MM.1S (cell line): ENCODE measurements around the gene GGN.

Source experiments
- DNase-seq: peaks from one replicate; pipeline ENCODE4 v3.0.0-alpha.2; 2015
- H2AFZ ChIP-seq: fragments of 300-600 bp; sonication (generic); 2 replicates; pipeline ENCODE4 v1.6.0; 2016; ENCODE audit warnings: antibody characterized with exemption, low read length
- H3F3A ChIP-seq: fragments of 300-600 bp; sonication (generic); 2 replicates; pipeline ENCODE4 v1.6.1; 2016; ENCODE audit warnings: mild to moderate bottlenecking, antibody characterized with exemption, low read length, moderate library complexity, mixed read lengths; ENCODE audit not compliant: insufficient read depth
- H3K27ac ChIP-seq: fragments of 300-600 bp; sonication (generic); 2 replicates; pipeline ENCODE4 v1.5.1; 2016; ENCODE audit warnings: mild to moderate bottlenecking, low read length
- H3K27me3 ChIP-seq: fragments of 300-600 bp; sonication (generic); replicated peaks from 2 replicates; pipeline ENCODE4 v1.6.0; 2016; ENCODE audit warnings: low read length; ENCODE audit not compliant: insufficient read depth
- H3K36me3 ChIP-seq: fragments of 300-600 bp; sonication (generic); replicated peaks from 2 replicates; pipeline ENCODE4 v1.6.1; 2016; ENCODE audit warnings: mild to moderate bottlenecking, low read length, mixed read lengths; ENCODE audit not compliant: insufficient read depth
- H3K4me1 ChIP-seq: fragments of 300-600 bp; sonication (generic); 2 replicates; pipeline ENCODE4 v1.6.1; 2016; ENCODE audit warnings: low read length, mixed read lengths
- H3K4me2 ChIP-seq: fragments of 300-600 bp; sonication (generic); 2 replicates; pipeline ENCODE4 v1.6.0; 2016; ENCODE audit warnings: low read depth, low read length
- H3K4me3 ChIP-seq: fragments of 300-600 bp; sonication (generic); 2 replicates; pipeline ENCODE4 v1.5.1; 2016; ENCODE audit warnings: low read length, mixed read lengths
- H3K79me2 ChIP-seq: fragments of 300-600 bp; sonication (generic); 2 replicates; pipeline ENCODE4 v1.6.1; 2016; ENCODE audit warnings: mixed run types, low read length, mixed read lengths
- H3K9ac ChIP-seq: fragments of 300-600 bp; sonication (generic); 2 replicates; pipeline ENCODE4 v1.6.1; 2016; ENCODE audit warnings: low read length, mixed read lengths
- H3K9me2 ChIP-seq: fragments of 300-600 bp; sonication (generic); replicated peaks from 2 replicates; pipeline ENCODE4 v1.6.1; 2016; ENCODE audit warnings: mild to moderate bottlenecking, low read length, mixed read lengths; ENCODE audit not compliant: insufficient read depth
- H3K9me3 ChIP-seq: fragments of 300-600 bp; sonication (generic); replicated peaks from 2 replicates; pipeline ENCODE4 v1.6.1; 2016; ENCODE audit warnings: mild to moderate bottlenecking, low read length, mixed read lengths; ENCODE audit not compliant: insufficient read depth
- H4K20me1 ChIP-seq: fragments of 300-600 bp; sonication (generic); 2 replicates; pipeline ENCODE4 v1.6.1; 2016; ENCODE audit warnings: mild to moderate bottlenecking, low read length, moderate library complexity, mixed read lengths; ENCODE audit not compliant: insufficient read depth
- EZH2 ChIP-seq: fragments of 300-600 bp; sonication (generic); optimal IDR thresholded peaks from 2 replicates; pipeline ENCODE3; 2017; ENCODE audit warnings: low read depth, mild to moderate bottlenecking, antibody characterized with exemption, low read length, mixed read lengths
- EZH2phosphoT487 ChIP-seq: fragments of 300-600 bp; sonication (generic); IDR thresholded peaks from 2 replicates; pipeline ENCODE4 v1.6.1; 2018; ENCODE audit warnings: antibody characterized with exemption, low read length
- TF ChIP-seq, protein P1 (sequence below): fragments of 300-600 bp; sonication (generic); IDR thresholded peaks from 2 replicates; pipeline ENCODE4 v1.5.1; 2016; ENCODE audit warnings: antibody characterized with exemption, low read length, mixed read lengths

GGN gene

DNA sequence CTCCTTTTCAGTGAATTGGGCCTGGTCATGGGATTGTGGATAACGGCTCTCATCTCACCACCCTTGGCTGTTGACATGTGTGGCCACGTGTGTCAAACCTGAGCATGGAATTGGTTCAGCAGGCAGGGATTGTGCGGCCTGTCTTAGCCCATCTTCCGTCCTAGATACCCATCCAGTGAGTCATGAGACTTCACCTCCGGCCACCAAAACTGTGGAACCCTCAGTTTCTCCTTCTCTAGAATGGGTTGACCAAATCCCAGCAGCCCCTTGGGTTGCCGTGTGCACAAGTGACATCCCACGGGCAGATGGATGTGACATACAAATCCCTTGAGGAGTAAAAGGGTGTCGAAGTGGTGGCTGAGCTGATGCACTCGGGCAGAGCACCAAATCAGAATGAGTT is 6.7 kb downstream of the GGN start:
- Histone ChIP-seq H3K27ac (no peak overlapping the region), H3K9me2 (no peaks in the 10 kb centered on the region), H4K20me1 (no peaks in the 10 kb centered on the region), H3K9ac (no peak overlapping the region), H3K4me3 (no peak overlapping the region), H3K4me1 (no peaks in the 10 kb centered on the region), H2AFZ (no peak overlapping the region), H3K9me3 (no peaks in the 10 kb centered on the region), H3K4me2 (no peak overlapping the region), H3K27me3 (no peaks in the 10 kb centered on the region), H3K79me2 (peaks cover 26% of the 10 kb centered on the region), H3F3A (no peaks in the 10 kb centered on the region), H3K36me3 (peaks cover 4% of the 10 kb centered on the region; the same call in 1 of the 2 replicates)
- TF ChIP-seq EZH2phosphoT487 = no peak
- TF ChIP-seq, protein P1, sequence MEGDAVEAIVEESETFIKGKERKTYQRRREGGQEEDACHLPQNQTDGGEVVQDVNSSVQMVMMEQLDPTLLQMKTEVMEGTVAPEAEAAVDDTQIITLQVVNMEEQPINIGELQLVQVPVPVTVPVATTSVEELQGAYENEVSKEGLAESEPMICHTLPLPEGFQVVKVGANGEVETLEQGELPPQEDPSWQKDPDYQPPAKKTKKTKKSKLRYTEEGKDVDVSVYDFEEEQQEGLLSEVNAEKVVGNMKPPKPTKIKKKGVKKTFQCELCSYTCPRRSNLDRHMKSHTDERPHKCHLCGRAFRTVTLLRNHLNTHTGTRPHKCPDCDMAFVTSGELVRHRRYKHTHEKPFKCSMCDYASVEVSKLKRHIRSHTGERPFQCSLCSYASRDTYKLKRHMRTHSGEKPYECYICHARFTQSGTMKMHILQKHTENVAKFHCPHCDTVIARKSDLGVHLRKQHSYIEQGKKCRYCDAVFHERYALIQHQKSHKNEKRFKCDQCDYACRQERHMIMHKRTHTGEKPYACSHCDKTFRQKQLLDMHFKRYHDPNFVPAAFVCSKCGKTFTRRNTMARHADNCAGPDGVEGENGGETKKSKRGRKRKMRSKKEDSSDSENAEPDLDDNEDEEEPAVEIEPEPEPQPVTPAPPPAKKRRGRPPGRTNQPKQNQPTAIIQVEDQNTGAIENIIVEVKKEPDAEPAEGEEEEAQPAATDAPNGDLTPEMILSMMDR = no peak
- TF ChIP-seq EZH2 = no peak
- DNase-seq = no peak

DNA sequence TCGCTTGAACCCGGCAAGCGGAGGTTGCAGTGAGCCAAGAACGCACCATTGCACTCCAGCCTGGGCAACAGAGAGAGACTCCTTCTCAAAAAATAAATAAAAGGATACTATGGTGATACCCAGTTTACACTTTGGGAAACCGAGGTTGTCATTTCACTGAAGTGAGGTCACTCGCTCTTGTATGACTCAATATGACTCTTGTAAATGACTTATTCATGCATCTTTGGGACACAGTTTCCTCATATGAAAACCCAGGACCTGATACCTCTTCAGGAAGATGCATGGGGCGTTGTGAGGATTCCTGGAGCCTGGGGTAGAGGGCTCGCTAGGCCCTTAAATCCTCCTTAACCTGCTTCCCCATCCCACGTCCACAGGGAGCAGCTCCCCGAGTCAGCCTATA is 9.0 kb downstream of the GGN start:
- Histone ChIP-seq H3K4me1 (0 out of 2 replicates have a peak, but pooled peaks cover 3% of the 10 kb centered on the region), H3K27ac (no peak overlapping the region), H3K9me2 (no peaks in the 10 kb centered on the region), H3K9me3 (no peaks in the 10 kb centered on the region), H3K79me2 (peaks cover 41% of the 10 kb centered on the region), H3K4me3 (no peak overlapping the region), H3K36me3 (peaks cover 4% of the 10 kb centered on the region; the same call in 1 of the 2 replicates), H3K27me3 (no peaks in the 10 kb centered on the region), H3K9ac (no peak overlapping the region), H2AFZ (no peak overlapping the region), H3K4me2 (no peak overlapping the region), H3F3A (no peaks in the 10 kb centered on the region), H4K20me1 (no peaks in the 10 kb centered on the region)
- DNase-seq = no peak
- TF ChIP-seq, protein P1 = no peak
- TF ChIP-seq EZH2phosphoT487 (no peak), EZH2 (no peak)

DNA sequence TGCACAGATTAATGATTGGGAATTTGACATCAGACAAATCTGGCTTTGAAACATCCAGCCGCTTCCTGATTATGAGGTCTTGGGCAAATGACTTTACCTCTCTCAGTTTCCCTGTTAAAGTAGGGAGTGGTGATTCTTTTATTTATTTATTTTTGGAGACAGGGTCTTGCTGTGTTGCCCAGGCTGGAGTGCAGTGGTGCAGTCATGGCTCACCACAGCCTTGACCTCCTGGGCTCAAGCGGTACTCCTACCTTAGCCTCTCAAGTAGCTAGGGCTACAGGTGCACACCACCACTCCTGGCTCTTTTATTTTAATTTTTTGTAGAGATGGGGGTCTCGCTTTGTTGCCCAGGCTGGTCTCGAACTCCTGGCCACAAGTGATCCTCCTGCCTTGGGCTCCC is 10.8 kb downstream of the GGN start:
- no peaks in the 10 kb centered on the region for H3F3A ChIP-seq
- H3K9ac ChIP-seq = no peak overlapping the region
- TF ChIP-seq EZH2phosphoT487 = no peak
- TF ChIP-seq, protein P1 = no peak
- TF ChIP-seq EZH2 = no peak
- no peaks in the 10 kb centered on the region for H3K27me3 ChIP-seq
- H3K27ac ChIP-seq = no peak overlapping the region
- H3K4me3 ChIP-seq = no peak overlapping the region
- 0 out of 2 replicates have a peak, but pooled peaks cover 3% of the 10 kb centered on the region for H3K4me1 ChIP-seq
- H4K20me1 ChIP-seq = no peaks in the 10 kb centered on the region
- H3K79me2 ChIP-seq = peaks cover 41% of the 10 kb centered on the region
- H3K36me3 ChIP-seq = peaks cover 3% of the 10 kb centered on the region; the same call in 1 of the 2 replicates
- H3K9me2 ChIP-seq = no peaks in the 10 kb centered on the region
- DNase-seq = no peak
- no peak overlapping the region for H3K4me2 ChIP-seq
- no peak overlapping the region for H2AFZ ChIP-seq
- H3K9me3 ChIP-seq = no peaks in the 10 kb centered on the region
